Activated CD4-positive, CD25-positive, alpha-beta regulatory T cell treated with anti-CD3 and anti-CD28 coated beads, Interleukin-2, amount 50 U/mL, for 16 hours (primary cell): ENCODE results near the gene DHDH.
A peak's percentile ranks its signal among the peaks of the same experiment; 100 is the strongest.
"Not testable (repeated sequence)": the region's sequence is repeated elsewhere in the genome, so short reads cannot be mapped to it uniquely, and the experiment has no call there.

Experiments used
- DNase-seq: peaks from one replicate; pipeline ENCODE4 v3.0.0-alpha.2; 2020; ENCODE audit warnings: low read depth, low spot score

DHDH gene

GRCh38 chr19:48933382-48933932 lies at the start of gene DHDH:
TSS of gene DHDH (plus strand) at chr19:48933699. CDS start at chr19:48933722, 23 bp downstream.
- DNase-seq, result peak; percentile 55

- no peak for DNase-seq
Observed at GRCh38 chr19:48883726-48884125, 49.8 kb upstream of the DHDH start.

GRCh38 chr19:48887861-48888612 lies 45.5 kb upstream of the DHDH start:
- no peak for DNase-seq

GRCh38 chr19:48889496-48889895 lies 44.0 kb upstream of the DHDH start:
- DNase-seq, result not testable (repeated sequence)

GRCh38 chr19:48890551-48890950 lies 42.9 kb upstream of the DHDH start:
- no peak for DNase-seq

GRCh38 chr19:48895226-48895625 lies 38.3 kb upstream of the DHDH start:
- DNase-seq, result no peak

- no peak for DNase-seq
Observed at GRCh38 chr19:48896191-48896720, 37.2 kb upstream of the DHDH start.

- DNase-seq, result no peak
Observed at GRCh38 chr19:48897181-48897580, 36.3 kb upstream of the DHDH start.

GRCh38 chr19:48899386-48899749 lies 34.1 kb upstream of the DHDH start:
- DNase-seq, result not testable (repeated sequence)

- DNase-seq, result peak; percentile 96
Observed at GRCh38 chr19:48899781-48900476, 33.6 kb upstream of the DHDH start, which contains the start of gene NUCB1. TSS of gene NUCB1 (plus strand) at chr19:48900312. CDS start at chr19:48900797, 485 bp downstream.

GRCh38 chr19:48900477-48901406 lies 32.8 kb upstream of the DHDH start:
- DNase-seq, result no peak

GRCh38 chr19:48902291-48902690 lies 31.2 kb upstream of the DHDH start:
- not testable (repeated sequence) for DNase-seq

- not testable (repeated sequence) for DNase-seq
Observed at GRCh38 chr19:48903788-48904187, 29.7 kb upstream of the DHDH start.

GRCh38 chr19:48905664-48906063 lies 27.8 kb upstream of the DHDH start:
- no peak for DNase-seq

- DNase-seq, result no peak
Observed at GRCh38 chr19:48906324-48906723, 27.2 kb upstream of the DHDH start.

GRCh38 chr19:48907671-48908070 lies 25.8 kb upstream of the DHDH start:
- DNase-seq, result no peak

- DNase-seq, result not testable (repeated sequence)
Observed at GRCh38 chr19:48909424-48910077, 23.9 kb upstream of the DHDH start.

- no peak for DNase-seq
Observed at GRCh38 chr19:48910803-48911202, 22.7 kb upstream of the DHDH start.

- no peak for DNase-seq
Observed at GRCh38 chr19:48913114-48913889, 20.2 kb upstream of the DHDH start.

GRCh38 chr19:48914181-48914580 lies 19.3 kb upstream of the DHDH start:
- no peak for DNase-seq
